HG03108 (cell line): ENCODE results near the gene MAPKAP1.

Experiments used
- ATAC-seq: cut with Tn5 transposase; IDR thresholded peaks from one replicate; pipeline ENCODE4 v1.9.1; 2021; ENCODE audit warnings: moderate library complexity; ENCODE audit not compliant: unreplicated experiment

The MAPKAP1 gene

DNA sequence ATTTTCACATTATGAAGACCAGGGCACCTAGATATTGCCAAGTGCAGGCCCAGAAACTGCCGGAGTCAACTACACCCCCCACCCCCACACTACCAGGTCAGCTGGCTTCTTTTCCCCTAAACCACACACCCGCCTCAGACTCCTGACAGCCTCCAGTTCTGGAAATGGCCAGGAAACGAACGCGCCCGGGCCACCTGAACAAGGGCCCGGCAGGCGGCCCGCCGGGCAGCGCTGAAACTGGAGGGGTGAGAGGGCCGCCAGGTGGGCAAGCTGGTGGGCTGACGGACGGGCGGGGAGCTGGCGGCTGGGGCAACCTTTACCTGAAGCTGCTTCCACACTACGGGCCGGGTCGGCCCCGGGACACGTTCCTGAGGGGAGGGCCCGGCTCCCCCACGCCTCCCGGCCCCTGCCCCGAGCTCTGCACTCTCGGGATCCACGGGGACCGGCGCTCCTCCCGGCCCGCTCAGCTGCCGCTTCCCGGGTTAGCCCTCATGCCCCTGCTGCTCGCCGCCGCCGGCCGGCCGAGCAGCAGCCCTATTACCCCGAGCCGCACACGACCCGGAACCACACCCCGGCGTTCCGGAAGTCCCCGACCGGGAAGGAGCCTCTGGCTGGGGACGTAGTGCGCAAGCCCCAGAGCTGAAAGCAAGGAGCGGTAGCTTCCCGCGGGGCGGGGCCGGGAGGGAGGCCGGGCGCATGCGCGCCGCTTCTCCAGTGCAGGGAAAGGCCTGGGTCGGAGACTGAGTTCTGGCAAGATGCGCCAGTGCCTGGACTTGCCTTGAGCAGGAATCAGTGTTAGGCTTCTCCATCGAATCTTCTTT is at the start of gene MAPKAP1:
TSS of gene MAPKAP1 (minus strand) at position 558 of the 821 bp plus-strand sequence. CDS start 34,634 bp downstream, outside the sequence.
- peak; percentile 95 for ATAC-seq

DNA sequence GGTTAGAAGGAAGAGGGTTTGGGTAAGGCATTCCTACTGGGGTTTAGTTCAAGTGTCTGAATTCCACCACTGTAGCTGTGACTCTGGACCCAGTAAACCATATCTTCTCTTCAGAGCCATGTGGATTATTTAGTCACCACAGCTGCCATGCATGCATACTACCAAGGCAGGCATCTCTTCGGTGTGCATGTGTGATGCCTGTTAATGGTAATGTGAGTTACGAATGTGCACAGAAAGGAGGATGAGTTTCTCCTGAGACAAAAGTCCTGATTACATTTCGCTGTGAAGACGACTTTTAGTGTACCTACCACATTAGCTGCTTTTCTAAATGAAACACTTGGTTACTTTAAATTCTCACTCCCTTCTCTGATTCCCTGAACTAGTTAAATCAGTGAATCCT is 49.5 kb upstream of the MAPKAP1 start:
- ATAC-seq = no peak

DNA sequence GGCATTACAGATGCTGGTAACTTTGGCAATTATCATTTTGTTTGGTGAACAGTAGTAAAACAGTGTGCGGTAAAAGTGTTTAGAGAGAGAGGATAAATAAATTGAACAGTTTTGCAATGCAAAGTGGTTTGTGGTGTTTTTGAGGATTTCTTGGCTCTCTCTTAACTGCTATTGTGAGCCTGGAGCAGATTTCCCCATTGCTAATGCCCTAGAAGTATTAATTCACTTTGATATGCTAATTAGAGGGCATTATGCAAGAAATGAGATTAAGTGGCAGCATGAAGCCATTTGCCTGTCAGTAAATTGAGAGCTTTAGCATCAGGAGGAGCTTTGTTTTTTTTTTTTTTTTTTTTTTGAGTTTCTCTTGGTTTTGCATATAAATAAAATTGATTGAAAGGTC is 48.3 kb upstream of the MAPKAP1 start:
- no peak for ATAC-seq

DNA sequence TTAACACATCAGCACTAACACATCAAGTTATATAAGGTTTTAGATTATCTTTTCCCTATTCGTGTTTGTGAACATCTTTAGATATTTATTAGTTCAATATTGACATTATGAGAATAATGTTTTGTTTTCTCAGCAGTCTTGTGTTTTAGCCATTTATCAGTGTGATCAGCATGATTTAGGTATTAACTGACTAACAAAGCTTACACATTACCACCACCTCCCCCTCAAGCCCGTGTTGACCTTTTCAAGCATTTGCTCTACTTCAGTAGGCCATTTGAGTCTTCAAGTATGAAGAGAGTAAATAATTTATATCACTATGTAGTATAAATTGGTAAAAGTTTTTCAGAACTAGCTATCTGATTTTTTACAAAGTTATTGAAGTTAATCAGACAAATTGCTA is 47.1 kb upstream of the MAPKAP1 start:
- no peak for ATAC-seq

DNA sequence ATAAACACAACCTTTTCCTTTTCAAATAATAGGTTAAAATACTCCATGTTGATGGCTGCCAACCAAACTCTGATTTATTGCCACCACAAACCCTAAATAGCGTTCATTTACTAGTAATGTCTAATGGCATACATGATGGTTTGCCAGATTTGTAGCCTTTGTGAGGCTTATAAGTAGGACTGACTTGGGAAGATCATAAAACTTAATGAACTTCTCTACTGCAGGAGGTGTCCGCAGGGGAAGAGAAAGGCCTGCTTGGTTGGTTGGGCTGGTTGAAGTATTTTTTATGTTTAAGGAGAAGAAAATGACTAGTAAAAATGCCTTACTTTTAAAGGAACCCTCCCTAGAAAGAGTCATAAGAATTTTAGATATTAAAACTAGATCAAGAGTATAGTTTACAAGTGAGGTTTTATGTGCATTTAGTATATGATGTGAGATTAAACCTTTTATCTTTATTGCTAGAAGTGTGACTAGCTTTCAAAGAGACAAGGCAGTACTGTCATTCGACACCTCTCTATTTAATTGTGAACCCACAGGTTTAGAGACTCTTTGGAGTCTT is 45.1 kb upstream of the MAPKAP1 start:
- no peak for ATAC-seq

DNA sequence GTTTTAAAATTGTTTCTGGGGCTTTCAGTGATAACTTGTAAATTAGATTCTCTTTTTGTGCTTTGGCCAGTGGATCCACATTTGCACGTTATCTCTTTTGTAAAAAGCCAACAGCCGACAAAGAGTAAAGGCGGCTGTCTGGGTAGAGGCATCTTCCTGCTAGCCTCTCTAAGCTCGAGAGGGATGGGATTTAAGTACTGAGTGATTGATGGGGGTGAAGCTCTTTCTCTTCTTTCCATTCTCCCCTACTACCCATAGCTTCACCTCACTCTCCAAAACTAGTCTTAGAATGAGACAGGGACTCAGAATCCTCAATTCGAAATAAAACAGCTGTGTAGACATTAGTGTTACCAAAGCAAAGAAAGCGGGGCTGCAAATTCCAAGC is 43.6 kb upstream of the MAPKAP1 start:
- ATAC-seq = no peak

DNA sequence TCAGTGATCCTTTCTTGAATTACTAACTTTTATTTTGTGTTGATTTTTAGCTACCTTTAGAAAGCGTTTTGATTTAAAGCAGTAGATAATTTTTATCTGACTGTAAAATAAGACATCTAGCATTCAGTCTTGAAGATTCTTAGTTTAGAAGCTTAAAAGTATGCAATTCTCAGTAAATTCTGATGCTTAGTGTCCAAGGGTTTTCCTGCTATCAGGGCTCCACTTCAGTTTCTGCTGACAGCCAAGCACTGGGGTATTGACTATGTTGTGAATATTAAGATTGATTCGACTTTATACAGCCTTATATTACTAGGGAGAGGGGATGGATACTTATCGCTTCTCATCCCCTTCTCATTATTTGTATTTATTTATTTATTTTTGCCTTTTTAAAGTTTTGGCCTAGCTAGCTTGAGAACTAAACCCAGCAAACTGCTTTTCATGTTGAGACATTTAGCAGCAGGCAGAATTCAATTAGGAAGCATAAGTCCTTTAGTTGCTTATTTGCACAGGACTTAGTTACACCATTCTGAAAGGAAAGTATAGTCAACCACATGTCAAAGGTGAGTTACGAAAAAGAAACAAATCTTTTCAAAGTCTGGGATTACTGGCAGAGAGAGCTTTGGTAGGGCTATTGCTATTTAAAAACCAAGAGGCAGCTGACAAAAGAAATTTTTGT is 43.1 kb upstream of the MAPKAP1 start:
- no peak for ATAC-seq

DNA sequence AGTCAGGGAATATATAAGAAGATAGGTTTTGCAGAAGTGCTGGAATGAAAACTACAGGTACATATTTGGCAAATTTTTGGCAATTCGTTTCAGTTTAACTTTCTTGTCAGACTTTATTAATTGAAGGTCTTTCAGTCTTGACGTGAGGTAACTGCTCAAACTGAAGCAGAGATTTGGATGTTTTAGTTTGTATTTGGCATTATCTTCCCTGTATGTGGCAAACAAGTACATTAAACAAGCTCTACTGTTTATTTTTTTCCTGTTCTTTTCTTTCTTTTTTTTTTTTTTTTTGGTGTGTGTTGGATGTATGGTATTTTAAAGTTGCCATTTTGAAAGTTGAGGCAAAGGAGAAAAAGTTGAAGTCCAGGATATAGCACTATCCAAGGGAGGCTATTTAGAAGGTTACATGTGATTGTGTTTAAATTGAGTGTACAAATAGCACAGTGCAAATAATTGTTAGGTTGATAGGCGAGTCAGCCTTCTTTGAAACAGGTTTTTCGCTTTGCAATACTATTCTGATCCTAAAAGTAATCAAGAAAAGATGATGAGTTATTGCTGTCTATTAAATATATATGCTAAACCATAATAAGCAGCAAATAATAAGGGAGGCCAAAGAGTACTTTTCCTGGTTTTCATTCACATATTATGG is 42.4 kb upstream of the MAPKAP1 start:
- ATAC-seq = no peak

DNA sequence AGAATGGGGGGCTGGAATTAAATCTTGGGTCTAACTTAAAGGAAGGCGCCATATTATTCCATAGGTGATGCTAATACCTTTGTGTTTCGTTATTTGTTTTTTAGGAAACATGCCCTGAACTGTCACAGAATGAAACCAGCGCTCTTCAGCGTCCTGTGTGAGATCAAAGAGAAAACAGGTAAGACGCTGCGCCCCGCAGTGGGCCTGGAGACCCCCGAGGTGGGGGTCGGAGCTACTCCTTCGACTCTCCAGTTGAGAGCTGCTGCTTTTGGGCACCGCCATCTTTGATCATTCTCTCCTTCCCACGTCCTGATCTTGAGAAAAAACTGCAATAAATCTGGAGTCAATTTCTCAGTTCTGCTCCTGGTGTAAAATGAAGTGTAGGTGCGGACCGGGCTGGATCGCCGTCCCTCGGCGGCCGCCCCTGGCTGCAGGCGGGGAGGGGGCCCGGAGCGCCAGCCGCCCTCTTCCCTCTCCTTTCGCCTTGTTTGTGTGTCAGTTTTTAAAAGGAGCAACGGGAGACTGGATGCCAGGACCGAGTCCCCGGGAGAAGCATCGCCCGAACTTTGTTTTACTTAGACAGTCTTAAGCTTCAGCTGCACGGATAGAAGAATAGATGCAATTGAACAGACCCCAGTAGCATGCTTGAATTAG is 41.6 kb upstream of the MAPKAP1 start:
- ATAC-seq = no peak

DNA sequence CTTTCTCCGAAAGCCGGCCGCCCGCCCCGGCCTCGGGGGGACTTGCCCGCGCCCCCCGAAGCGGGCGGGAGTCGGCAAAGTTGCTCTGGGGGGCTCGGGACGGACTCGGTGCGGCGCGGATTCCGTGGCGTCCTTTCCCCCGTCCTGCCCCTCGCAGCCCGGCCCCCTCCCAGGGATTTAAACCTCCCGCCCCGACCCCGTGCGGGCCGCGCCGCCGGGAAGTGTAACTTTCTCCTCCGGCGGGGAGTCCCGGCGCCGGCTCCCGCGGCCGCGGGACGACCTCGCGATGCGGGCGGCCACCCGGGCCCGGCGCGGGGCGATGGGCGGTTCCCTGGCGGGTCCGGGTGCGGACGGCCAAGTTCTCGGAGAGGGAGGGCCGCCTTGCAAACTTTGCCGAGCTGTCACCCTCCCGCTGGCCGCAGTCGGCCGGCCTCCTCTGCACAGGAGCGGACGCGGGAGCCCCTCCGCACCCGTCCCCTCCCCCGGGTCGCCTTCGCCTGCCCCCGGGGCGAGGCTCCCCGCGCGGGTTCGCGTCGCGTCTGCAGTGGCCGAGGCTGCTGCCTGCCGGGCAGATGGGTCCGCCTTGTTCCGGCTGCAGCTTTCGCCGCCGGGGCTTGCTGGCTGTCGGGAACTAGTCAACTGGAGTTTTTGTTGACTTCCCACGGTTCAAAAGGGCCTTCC is 40.9 kb upstream of the MAPKAP1 start:
- no peak for ATAC-seq

DNA sequence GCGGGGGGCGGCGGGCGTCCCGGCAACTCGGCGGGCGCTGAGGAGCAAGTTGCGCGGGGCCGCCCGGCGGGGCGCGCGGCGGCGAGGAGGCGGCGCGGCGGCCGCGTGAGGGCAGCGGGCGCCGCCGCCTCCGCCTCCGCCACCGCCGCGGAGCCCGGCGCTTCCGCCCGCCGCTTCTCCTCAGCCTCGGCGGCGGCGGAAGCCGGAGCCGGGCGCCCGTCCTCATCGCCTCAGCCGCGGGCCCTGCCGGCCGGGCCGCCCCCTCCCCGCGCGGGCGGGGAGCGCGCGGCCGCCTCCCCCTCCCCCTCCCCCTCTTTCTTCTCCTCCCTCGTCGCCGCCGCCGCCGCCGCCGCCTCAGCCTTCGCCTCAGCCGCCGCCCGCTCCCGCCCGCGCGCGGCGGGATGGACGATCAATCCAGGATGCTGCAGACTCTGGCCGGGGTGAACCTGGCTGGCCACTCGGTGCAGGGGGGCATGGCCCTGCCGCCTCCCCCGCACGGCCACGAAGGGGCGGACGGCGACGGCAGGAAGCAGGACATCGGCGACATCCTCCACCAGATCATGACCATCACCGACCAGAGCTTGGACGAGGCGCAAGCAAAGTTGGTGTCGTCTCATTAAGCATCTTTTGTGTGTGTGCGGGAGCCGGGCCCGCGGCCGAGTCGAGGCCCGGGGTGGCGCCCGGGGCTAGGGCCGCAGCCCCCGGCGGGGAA is 40.2 kb upstream of the MAPKAP1 start, which contains the start of gene PBX3:
TSS of gene PBX3 (plus strand) at position 321 of the 712 bp plus-strand sequence.
- ATAC-seq = peak; percentile 3

DNA sequence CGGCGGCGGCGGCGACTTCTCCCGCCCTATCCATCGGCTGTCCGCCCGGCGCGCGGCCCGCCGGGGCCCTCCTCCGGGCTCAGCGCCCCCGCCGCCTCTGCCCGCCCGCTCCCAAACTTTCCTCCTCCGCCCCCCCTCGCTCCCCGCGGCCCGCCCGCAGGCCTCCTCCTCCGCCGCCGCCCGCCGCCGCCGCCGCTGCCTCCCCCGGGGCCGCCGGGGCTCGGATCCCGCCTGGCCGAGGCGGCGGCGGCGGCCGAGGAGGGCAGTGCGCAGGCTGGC is 39.7 kb upstream of the MAPKAP1 start:
- ATAC-seq = peak; percentile 10

DNA sequence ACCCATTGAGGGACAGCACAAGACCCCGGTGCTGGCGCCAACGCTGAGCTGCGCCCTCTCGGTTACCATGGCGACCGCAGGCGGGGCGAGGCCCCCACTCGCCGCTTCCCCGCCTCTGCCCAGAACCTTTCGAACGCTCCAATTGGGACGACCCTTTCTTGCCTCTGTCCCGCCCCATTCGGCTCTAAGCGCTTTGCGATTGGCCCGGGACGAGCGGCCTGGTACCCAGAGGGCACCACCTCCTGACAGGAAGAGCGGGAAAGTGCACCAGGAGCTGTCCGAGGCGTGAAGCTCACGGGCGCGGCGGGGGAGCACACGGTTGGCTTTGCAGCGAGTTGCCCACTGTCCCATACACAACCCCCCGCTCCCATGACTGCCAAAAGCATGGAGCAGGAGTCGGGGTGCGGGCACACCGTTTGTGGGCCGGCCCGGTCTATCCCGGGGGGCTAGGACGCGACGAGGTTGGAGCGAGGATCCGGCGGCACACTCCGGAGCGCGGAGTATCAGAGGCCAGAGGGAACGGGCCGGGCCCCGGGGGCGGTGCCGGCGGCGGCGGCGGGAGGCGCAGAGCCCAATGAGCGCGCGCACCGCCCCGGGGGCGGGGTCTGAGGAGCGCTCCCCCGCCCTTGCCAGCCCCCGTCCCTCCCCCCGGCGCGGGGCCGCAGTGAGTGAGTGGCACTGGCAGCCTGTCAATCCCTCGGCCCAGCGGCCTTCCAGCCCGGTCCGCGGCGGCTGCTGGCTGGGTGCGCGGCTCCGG is 39.2 kb upstream of the MAPKAP1 start:
- peak; percentile 55 for ATAC-seq

DNA sequence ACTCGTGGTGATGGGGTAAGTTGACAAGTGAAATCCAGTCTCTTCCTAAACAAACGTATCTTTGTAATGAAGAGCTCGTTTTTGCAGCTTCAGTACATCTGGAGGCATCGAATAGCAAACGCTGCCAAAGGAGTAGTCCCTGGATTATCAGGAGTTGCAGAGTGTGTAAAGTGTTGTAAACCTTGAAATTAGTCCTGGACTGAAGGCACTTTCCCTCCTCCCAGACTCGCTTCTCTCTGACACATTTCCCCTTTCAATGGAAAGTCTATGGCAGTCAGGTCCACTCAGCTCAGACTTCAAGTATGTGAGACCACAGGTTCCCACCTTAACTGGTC is 38.6 kb upstream of the MAPKAP1 start:
- ATAC-seq = no peak

DNA sequence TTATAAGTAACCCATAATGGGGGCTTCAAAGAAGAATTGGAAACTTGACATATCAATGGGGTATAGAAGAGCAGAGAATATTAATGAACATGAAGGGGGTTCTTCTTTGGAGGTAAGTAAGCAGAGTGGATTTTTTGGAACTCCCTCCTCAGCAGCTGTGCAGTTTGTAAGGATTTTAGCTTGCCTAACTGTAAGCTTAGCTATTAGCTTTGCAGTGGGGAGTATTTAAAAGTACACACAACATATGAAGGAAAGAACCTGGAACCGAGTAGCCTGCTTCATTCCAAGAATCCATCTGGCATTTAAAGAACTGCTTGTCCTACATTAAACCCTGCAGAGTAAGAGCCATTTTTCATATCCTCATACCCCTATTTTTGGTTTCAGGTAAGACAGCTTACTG is 38.0 kb upstream of the MAPKAP1 start:
- ATAC-seq = no peak

DNA sequence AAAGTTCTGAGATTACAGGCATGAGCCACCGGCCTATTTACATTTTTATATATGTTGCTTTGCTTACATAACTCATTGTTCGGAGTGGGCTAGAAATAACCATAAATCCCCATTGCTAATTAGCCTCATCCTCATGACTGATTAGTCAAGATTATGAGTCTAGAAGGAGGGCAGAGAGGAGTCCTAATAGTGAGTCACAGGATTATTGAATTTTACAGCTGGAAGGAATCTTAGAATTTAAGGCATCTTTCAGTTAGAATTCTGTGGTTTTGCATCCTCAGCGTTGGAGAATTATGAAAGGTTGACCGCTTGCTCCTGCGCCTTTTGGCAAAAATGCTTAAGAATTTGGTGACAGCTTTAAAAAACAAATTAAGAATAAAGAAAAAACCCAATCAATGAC is 37.6 kb upstream of the MAPKAP1 start:
- ATAC-seq = no peak

DNA sequence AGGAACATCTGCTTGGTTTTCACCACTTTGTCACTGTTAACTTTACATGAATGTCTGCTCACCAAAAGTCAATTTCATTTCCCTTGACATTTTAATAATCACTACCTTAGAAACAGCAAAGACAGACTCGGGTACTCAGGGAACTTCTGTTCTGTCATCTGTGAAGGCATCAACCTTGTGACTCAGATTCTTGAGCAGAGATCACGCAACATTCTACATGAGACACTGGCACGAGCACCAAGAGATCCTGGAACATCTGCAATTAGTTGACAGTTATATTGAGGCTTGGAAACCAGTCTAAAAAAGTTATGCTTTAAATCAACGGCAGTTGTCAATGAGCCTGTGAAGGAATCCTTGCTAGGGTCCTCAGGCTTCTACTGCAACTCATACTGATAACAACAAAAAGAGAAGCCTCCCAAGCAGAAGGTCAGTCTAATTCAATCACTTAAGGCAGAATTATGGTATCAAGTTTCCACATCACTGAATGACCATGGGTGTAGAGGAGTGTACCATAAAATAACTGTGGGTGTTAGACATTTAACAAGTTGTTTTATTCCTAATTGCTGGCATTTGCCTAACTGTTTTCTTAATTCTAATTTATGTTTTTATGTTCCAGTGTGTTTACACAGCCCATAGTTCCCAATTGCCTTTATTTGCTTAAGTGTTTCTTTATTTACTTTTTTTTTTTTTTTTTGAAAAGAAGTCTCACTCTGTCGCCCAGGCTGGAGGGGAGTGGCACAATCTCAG is 36.8 kb upstream of the MAPKAP1 start:
- ATAC-seq = no peak

DNA sequence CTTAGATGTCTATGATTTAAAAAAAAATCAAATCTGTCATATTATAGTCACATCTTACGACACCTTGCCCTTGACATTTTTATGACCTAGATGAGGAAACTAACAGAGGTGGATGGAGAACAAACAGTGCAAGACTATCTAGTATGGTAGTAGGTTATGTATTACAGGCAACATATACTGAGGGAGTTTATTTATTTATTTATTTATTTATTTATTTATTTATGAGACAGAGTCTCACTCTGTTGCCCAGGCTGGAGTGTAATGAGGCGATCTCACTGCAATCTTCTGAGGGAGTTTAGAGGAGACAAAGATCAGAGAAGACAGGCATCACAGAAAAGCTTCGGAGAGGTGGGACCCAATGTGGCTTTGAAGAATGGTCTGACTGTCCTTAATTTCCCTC is 35.6 kb upstream of the MAPKAP1 start:
- no peak for ATAC-seq

DNA sequence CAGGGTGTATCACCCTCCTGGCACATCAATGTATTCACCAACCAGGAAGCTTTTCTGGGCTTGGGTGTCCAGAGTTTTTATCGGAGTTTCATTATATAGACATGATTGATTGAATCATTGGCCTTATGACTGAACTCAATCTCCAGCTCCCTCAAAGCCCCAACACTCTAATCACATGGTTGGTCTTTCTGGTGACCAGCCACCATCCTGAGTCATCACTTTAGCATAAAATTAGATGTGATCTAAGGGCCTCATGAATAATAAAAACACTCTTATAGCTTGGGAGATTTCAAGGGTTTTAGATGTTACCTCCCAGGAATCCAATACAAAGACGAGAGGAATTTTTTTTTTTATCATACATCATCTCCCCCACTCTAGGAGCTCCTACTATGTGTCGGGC is 32.4 kb upstream of the MAPKAP1 start:
- no peak for ATAC-seq
